ENCODE measurements around the gene AFF3. TPM values are rescaled to one million over a fixed set of nuclear protein-coding genes. Genes with fewer than 3 reads are reported as not detected.
A peak's percentile ranks its signal among the peaks of the same experiment; 100 is the strongest.

Gene AFF3
- total and polyA plus RNA-seq, 2 of the 4 experiments (the other 2 are of a cell fraction) = 12.9 to 14.3 TPM

GRCh38 chr2:99840831-99841230 is 301.6 kb downstream of the AFF3 start:
- Histone ChIP-seq H2BK20ac (ENCODE audit: low read depth, low read length) (peak overlapping the region; percentile 43; the same call in 1 of the 2 replicates), H3K9me3 (ENCODE audit: control insufficient read depth, insufficient read depth, low read length) (0 out of 2 replicates have a peak, but pooled peaks cover 2% of the 10 kb centered on the region), H2AFZ (replicated peaks; ENCODE audit: low read length, poor library complexity) (no peak overlapping the region), H3K36me3 (ENCODE audit: control insufficient read depth, insufficient read depth, low read length) (0 out of 2 replicates have a peak, but pooled peaks cover 2% of the 10 kb centered on the region), H4K5ac (ENCODE audit: low read depth, low read length) (peak overlapping the region; percentile 83; the same call in 1 of the 2 replicates), H4K20me1 (ENCODE audit: insufficient read depth, low read length) (no peaks in the 10 kb centered on the region), H3K14ac (replicated peaks; ENCODE audit: low read depth, low read length) (no peak overlapping the region), H3K23ac (ENCODE audit: low read depth, low read length) (no peak overlapping the region; the same call in 1 of the 2 replicates), H2AK5ac (ENCODE audit: low read depth, low read length) (peak overlapping the region; percentile 42; the same call in 1 of the 2 replicates), H2AK9ac (replicated peaks; ENCODE audit: low read depth, low read length, poor library complexity) (no peak overlapping the region), H3K27ac (ENCODE audit: insufficient read depth, low read length) (peak overlapping the region; percentile 11; the same call in 1 of the 2 replicates), H3K9me1 (ENCODE audit: insufficient read depth, low read length) (peaks cover 19% of the 10 kb centered on the region), H3K27me3 (ENCODE audit: control insufficient read depth, insufficient read depth, low read length) (no peaks in the 10 kb centered on the region), H3K56ac (ENCODE audit: extremely low read depth, insufficient read depth, low read length) (no peak overlapping the region), H3K4ac (ENCODE audit: low read depth, low read length) (no peak overlapping the region), H3K4me1 (ENCODE audit: control insufficient read depth, insufficient read depth, low read length) (peaks cover 11% of the 10 kb centered on the region), H2BK120ac (ENCODE audit: low read depth, low read length) (peak overlapping the region; percentile 73), H3K9ac (ENCODE audit: low read depth, low read length) (no peak overlapping the region), H3K18ac (ENCODE audit: low read depth, low read length) (peak overlapping the region; percentile 0), H3K4me2 (ENCODE audit: low read depth, low read length) (no peak overlapping the region), H4K91ac (ENCODE audit: insufficient read depth, low read depth, low read length) (peak overlapping the region; percentile 68), H3K4me3 (ENCODE audit: insufficient read depth, low read depth, low read length) (no peak overlapping the region), H2BK15ac (ENCODE audit: low read depth, low read length) (peak overlapping the region; percentile 2; the same call in 2 of the 3 replicates), H3K79me1 (ENCODE audit: low read depth in 1 of 2, low read length in 2 of 2) (peaks cover 8 to 40% of the 10 kb centered on the region in 2 experiments; a peak in 3 of 4 replicates), H2BK5ac (ENCODE audit: low read depth, low read length, poor library complexity, severe bottlenecking) (peak overlapping the region; percentile 78), H4K8ac (ENCODE audit: low read depth in 2 of 2, low read length in 2 of 2) (peak overlapping the region; percentile 18 to 35; a peak in 2 of 4 replicates)
- no peak for DNase-seq
- in situ Hi-C loops (cut with MboI; ENCODE audit: low sequenced_read_pairs) = no loop called here
- intact Hi-C loops (cut with micrococcal nuclease) = no loop called here
- ChIA-PET POLR2A (ENCODE audit: unreplicated experiment) (no interaction called here), CTCF (interaction anchor here (0.9 to 2.2 kb wide), 3 partner anchors 8 to 14 kb away, joined by 4 to 6 read pairs (median 5); no protein-coding TSS in a partner anchor)
- BruUV-seq (replicated peaks) = no TSS peak
- TF ChIP-seq, protein P1, sequence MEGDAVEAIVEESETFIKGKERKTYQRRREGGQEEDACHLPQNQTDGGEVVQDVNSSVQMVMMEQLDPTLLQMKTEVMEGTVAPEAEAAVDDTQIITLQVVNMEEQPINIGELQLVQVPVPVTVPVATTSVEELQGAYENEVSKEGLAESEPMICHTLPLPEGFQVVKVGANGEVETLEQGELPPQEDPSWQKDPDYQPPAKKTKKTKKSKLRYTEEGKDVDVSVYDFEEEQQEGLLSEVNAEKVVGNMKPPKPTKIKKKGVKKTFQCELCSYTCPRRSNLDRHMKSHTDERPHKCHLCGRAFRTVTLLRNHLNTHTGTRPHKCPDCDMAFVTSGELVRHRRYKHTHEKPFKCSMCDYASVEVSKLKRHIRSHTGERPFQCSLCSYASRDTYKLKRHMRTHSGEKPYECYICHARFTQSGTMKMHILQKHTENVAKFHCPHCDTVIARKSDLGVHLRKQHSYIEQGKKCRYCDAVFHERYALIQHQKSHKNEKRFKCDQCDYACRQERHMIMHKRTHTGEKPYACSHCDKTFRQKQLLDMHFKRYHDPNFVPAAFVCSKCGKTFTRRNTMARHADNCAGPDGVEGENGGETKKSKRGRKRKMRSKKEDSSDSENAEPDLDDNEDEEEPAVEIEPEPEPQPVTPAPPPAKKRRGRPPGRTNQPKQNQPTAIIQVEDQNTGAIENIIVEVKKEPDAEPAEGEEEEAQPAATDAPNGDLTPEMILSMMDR (conservative IDR thresholded peaks at IDR 0.05; ENCODE audit: low read depth, low read length) = 0 out of 2 replicates have a peak, but pooled peaks have one; percentile 14
- TF ChIP-seq MAFK (IDR thresholded peaks at IDR 0.05; ENCODE audit: low read depth, low read length) = no peak
- dilution Hi-C loops (cut with HindIII; ENCODE audit: low sequenced_read_pairs, unreplicated experiment) = no loop called here
- WGBS, 2 experiments (ENCODE audit: extremely low coverage in 2 of 2, insufficient read length in 1 of 2) = no CpG with 5 or more reads among the region's 3 CpGs
- no peak for ATAC-seq (ENCODE audit: low read depth)

Measured in IMR-90 (cell line).